Tibial nerve (tissue), 3 donors: ENCODE measurements around the gene ATAD3A.
"Not testable (repeated sequence)": the region's sequence is repeated elsewhere in the genome, so short reads cannot be mapped to it uniquely, and the experiment has no call there.

Source experiments
- EP300 ChIP-seq, 2 donors: sonication (generic); formaldehyde crosslinking; IDR thresholded peaks; one replicate each; pipeline ENCODE4 v1.6.1; 2017; ENCODE audit warnings: antibody characterized with exemption in 2 of 2, mild to moderate bottlenecking in 1 of 2
- POLR2A ChIP-seq, 2 donors: fragments of 450-650 bp; IDR thresholded peaks; one replicate each; pipeline ENCODE4 v1.6.1; 2017; ENCODE audit warnings: antibody characterized with exemption in 2 of 2, mild to moderate bottlenecking in 2 of 2, moderate library complexity in 2 of 2

DNA sequence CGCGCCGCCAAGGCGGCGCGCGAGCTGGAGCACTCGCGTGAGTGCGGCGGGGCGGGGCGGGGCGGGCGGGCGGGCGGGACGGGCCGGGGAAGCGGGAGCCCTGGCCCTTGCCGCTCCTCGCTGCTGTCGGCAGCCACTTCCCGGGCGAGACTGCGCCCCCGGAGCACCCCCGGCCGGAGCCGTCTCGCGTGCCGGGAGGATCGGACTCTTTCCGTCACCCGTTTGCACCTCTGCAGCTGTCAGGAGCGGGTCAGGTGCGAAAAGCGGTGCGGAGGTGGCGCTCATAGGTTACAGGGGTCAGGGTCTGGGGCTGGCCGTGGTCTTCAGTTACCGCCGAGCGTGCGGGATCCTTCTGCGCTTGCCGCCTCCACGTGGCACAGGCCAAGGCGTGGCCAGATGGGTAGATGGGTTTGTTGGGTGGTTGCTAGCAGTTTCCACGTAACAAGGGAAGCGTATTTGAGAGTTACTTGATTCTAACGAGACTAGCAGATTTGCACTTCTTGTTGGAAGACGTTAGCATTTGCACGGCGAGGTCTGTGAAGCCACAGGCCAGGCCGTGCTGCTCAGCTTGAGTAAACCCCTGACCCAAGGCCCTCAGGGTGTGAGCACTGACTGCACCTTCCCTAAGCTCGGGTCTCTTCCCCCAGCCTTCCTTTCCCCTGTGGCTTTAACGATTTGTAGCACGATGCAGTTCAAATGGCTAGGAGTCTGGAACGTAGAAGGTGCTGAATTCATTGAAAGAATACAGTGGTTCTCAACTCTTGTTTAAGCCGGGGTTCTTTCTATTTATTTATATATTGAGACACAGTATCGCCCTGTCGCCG is 39.7 kb upstream of the ATAD3A start:
- TF ChIP-seq EP300, POLR2A (IDR thresholded peaks at IDR 0.05): not testable (repeated sequence)
